Astrocyte (in vitro differentiated cells and primary cell): ENCODE data around the gene CTSK. TPM values are rescaled to one million over a fixed set of nuclear protein-coding genes. Genes with fewer than 3 reads are reported as not detected.

ENCODE experiments used
- DNase-seq: peaks from one replicate; pipeline ENCODE4 v3.0.0-alpha.2; 2010; ENCODE audit warnings: low read depth
- FAIRE-seq: peaks from 2 replicates; lab custom pipeline; 2011; peaks lifted over from hg19 to GRCh38; lab: Jason Lieb, UNC
- H2AFZ ChIP-seq: 2 replicates; pipeline ENCODE4 v1.6.0; 2012; ENCODE audit warnings: low read depth, low read length, inconsistent platforms
- H3K27ac ChIP-seq: 2 replicates; pipeline ENCODE4 v1.5.1; 2011; ENCODE audit warnings: low read depth, low read length, inconsistent platforms
- H3K27me3 ChIP-seq: 2 replicates; pipeline ENCODE4 v1.6.0; 2011; ENCODE audit warnings: low read length, inconsistent platforms; ENCODE audit not compliant: insufficient read depth
- H3K36me3 ChIP-seq: 2 replicates; pipeline ENCODE4 v1.5.1; 2011; ENCODE audit warnings: low read length, inconsistent platforms; ENCODE audit not compliant: insufficient read depth
- H3K4me1 ChIP-seq: 2 replicates; pipeline ENCODE4 v1.5.1; 2011; ENCODE audit warnings: low read length, inconsistent platforms; ENCODE audit not compliant: insufficient read depth
- H3K4me2 ChIP-seq: 2 replicates; pipeline ENCODE4 v1.6.0; 2012; ENCODE audit warnings: low read length, inconsistent platforms
- H3K4me3 ChIP-seq: 2 replicates; pipeline ENCODE4 v1.5.1; 2011; ENCODE audit warnings: low read depth, mild to moderate bottlenecking, low read length, inconsistent platforms; ENCODE audit not compliant: insufficient read depth
- H3K79me2 ChIP-seq: 2 replicates; pipeline ENCODE4 v1.6.0; 2012; ENCODE audit warnings: mild to moderate bottlenecking, low read length, inconsistent platforms; ENCODE audit not compliant: insufficient read depth
- H3K9ac ChIP-seq: 2 replicates; pipeline ENCODE4 v1.6.0; 2012; ENCODE audit warnings: mild to moderate bottlenecking, low read length, inconsistent platforms
- H3K9me3 ChIP-seq: 2 replicates; pipeline ENCODE4 v1.5.1; 2012; ENCODE audit warnings: low read depth, mild to moderate bottlenecking, low read length, inconsistent platforms; ENCODE audit not compliant: insufficient read depth
- H4K20me1 ChIP-seq: 2 replicates; pipeline ENCODE4 v1.6.0; 2012; ENCODE audit warnings: low read length, inconsistent platforms; ENCODE audit not compliant: insufficient read depth
- H3K27ac Mint-ChIP-seq: one replicate; pipeline ENCODE4 v1.8.0; 2021; ENCODE audit warnings: mild to moderate bottlenecking, mixed read lengths; ENCODE audit not compliant: unreplicated experiment
- H3K27me3 Mint-ChIP-seq: one replicate; pipeline ENCODE4 v1.8.0; 2021; ENCODE audit warnings: low read depth, mixed read lengths; ENCODE audit not compliant: unreplicated experiment
- H3K36me3 Mint-ChIP-seq: one replicate; pipeline ENCODE4 v1.8.0; 2021; ENCODE audit warnings: low read depth, mixed read lengths; ENCODE audit not compliant: unreplicated experiment
- H3K4me1 Mint-ChIP-seq: one replicate; pipeline ENCODE4 v1.8.0; 2021; ENCODE audit warnings: low read depth, mixed read lengths; ENCODE audit not compliant: unreplicated experiment
- H3K4me3 Mint-ChIP-seq: one replicate; pipeline ENCODE4 v1.8.0; 2021; ENCODE audit warnings: mild to moderate bottlenecking, moderate library complexity, mixed read lengths; ENCODE audit not compliant: unreplicated experiment
- H3K9me3 Mint-ChIP-seq: one replicate; pipeline ENCODE4 v1.8.0; 2021; ENCODE audit warnings: mild to moderate bottlenecking, mixed read lengths; ENCODE audit not compliant: unreplicated experiment
- CTCF ChIP-seq: IDR thresholded peaks from 2 replicates; pipeline ENCODE4 v1.5.1; 2011; ENCODE audit warnings: low read depth, mild to moderate bottlenecking, inconsistent platforms, low read length, moderate library complexity; ENCODE audit not compliant: insufficient read depth
- EZH2 ChIP-seq: IDR thresholded peaks from 2 replicates; pipeline ENCODE4 v1.6.1; 2012; ENCODE audit warnings: mild to moderate bottlenecking, low read length, inconsistent platforms; ENCODE audit not compliant: insufficient read depth
- total RNA-seq: library from RNA; stranded (reverse); gene quantifications from 2 replicates; pipeline ENCODE4 v1.2.1, GENCODE V29; 2021

CTSK gene
- total RNA-seq, 1 donor from 2014 or later, result 3.9 TPM

- Histone ChIP-seq H3K4me3 (no peak overlapping the region), H3K27me3 (no peaks in the 10 kb centered on the region), H3K27ac (no peak overlapping the region), H3K36me3 (no peaks in the 10 kb centered on the region), H3K9ac (no peak overlapping the region), H3K79me2 (no peaks in the 10 kb centered on the region), H4K20me1 (no peaks in the 10 kb centered on the region), H3K4me2 (no peak overlapping the region), H3K4me1 (no peaks in the 10 kb centered on the region), H2AFZ (no peak overlapping the region), H3K9me3 (no peaks in the 10 kb centered on the region)
- Mint-ChIP-seq H3K4me1 (no peaks in the 10 kb centered on the region), H3K9me3 (no peaks in the 10 kb centered on the region), H3K27ac (no peak overlapping the region), H3K36me3 (peaks cover 1% of the 10 kb centered on the region), H3K4me3 (no peak overlapping the region), H3K27me3 (peaks cover 2% of the 10 kb centered on the region)
- DNase-seq, result no peak
- no peak for FAIRE-seq
- no peak for TF ChIP-seq EZH2
- TF ChIP-seq CTCF, result no peak
Observed at GRCh38 chr1:150788946-150789345, 19.1 kb downstream of the CTSK start.

- H3K27me3 Mint-ChIP-seq, result peaks cover 2% of the 10 kb centered on the region
- no peak overlapping the region for H3K9ac ChIP-seq
- peaks cover 1% of the 10 kb centered on the region for H3K36me3 Mint-ChIP-seq
- TF ChIP-seq EZH2 (no peak), CTCF (no peak)
- no peaks in the 10 kb centered on the region for H3K9me3 ChIP-seq
- H3K9me3 Mint-ChIP-seq, result no peaks in the 10 kb centered on the region
- no peaks in the 10 kb centered on the region for H3K79me2 ChIP-seq
- no peaks in the 10 kb centered on the region for H4K20me1 ChIP-seq
- H3K4me1 ChIP-seq, result no peaks in the 10 kb centered on the region
- H3K4me1 Mint-ChIP-seq, result no peaks in the 10 kb centered on the region
- H3K27ac ChIP-seq, result no peak overlapping the region
- H2AFZ ChIP-seq, result no peak overlapping the region
- no peak for FAIRE-seq
- no peak overlapping the region for H3K27ac Mint-ChIP-seq
- H3K27me3 ChIP-seq, result no peaks in the 10 kb centered on the region
- H3K36me3 ChIP-seq, result no peaks in the 10 kb centered on the region
- H3K4me3 ChIP-seq, result no peak overlapping the region
- no peak for DNase-seq
- no peak overlapping the region for H3K4me2 ChIP-seq
- no peak overlapping the region for H3K4me3 Mint-ChIP-seq
Observed at GRCh38 chr1:150787455-150787854, 20.6 kb downstream of the CTSK start.

GRCh38 chr1:150780510-150780909 is 27.6 kb downstream of the CTSK start:
- Histone ChIP-seq H3K27ac (no peak overlapping the region), H2AFZ (no peak overlapping the region), H3K4me1 (no peaks in the 10 kb centered on the region), H3K9ac (no peak overlapping the region), H3K4me3 (no peak overlapping the region), H3K4me2 (no peak overlapping the region), H3K36me3 (no peaks in the 10 kb centered on the region), H3K79me2 (no peaks in the 10 kb centered on the region), H3K27me3 (no peaks in the 10 kb centered on the region), H4K20me1 (no peaks in the 10 kb centered on the region), H3K9me3 (no peaks in the 10 kb centered on the region)
- DNase-seq, result no peak
- peaks cover 4% of the 10 kb centered on the region for H3K36me3 Mint-ChIP-seq
- H3K4me3 Mint-ChIP-seq, result no peak overlapping the region
- TF ChIP-seq EZH2 (no peak), CTCF (no peak)
- H3K27ac Mint-ChIP-seq, result no peak overlapping the region
- H3K27me3 Mint-ChIP-seq, result no peaks in the 10 kb centered on the region
- no peak for FAIRE-seq
- H3K4me1 Mint-ChIP-seq, result no peaks in the 10 kb centered on the region
- H3K9me3 Mint-ChIP-seq, result no peaks in the 10 kb centered on the region
